WTC11 (cell line): ENCODE data around the gene HYOU1. TPM values are rescaled to one million over a fixed set of nuclear protein-coding genes. Genes with fewer than 3 reads are reported as not detected.
A peak's percentile ranks its signal among the peaks of the same experiment; 100 is the strongest.

Experiments used
- E2F5 ChIP-seq: sonication (generic); formaldehyde crosslinking; IDR thresholded peaks from 2 replicates; pipeline ENCODE4 v1.8.1; 2022; ENCODE audit warnings: mild to moderate bottlenecking, moderate library complexity, missing genetic modification reagents
- EMX1 ChIP-seq: fragments of 250-450 bp; sonication (Bioruptor Pico); IDR thresholded peaks from 2 replicates; pipeline ENCODE4 v1.8.0; 2021; ENCODE audit warnings: mild to moderate bottlenecking
- ETV6 ChIP-seq: sonication (generic); formaldehyde crosslinking; IDR thresholded peaks from 2 replicates; pipeline ENCODE4 v1.8.1; 2022; ENCODE audit warnings: mild to moderate bottlenecking, missing genetic modification reagents
- FOXK1 ChIP-seq: sonication (generic); formaldehyde crosslinking; IDR thresholded peaks from 2 replicates; pipeline ENCODE4 v1.8.0; 2022; ENCODE audit warnings: mild to moderate bottlenecking, moderate library complexity, missing genetic modification reagents
- FOXP4 ChIP-seq: sonication (generic); formaldehyde crosslinking; IDR thresholded peaks from 2 replicates; pipeline ENCODE4 v1.8.0; 2022; ENCODE audit warnings: mild to moderate bottlenecking, missing genetic modification reagents
- GRHL2 ChIP-seq: fragments of 250-450 bp; sonication (Bioruptor Pico); IDR thresholded peaks from 2 replicates; pipeline ENCODE4 v1.8.0; 2022; ENCODE audit warnings: mild to moderate bottlenecking, moderate library complexity; ENCODE audit not compliant: insufficient replicate concordance, severe bottlenecking
- MYBL2 ChIP-seq: sonication (generic); formaldehyde crosslinking; IDR thresholded peaks from 2 replicates; pipeline ENCODE4 v1.8.1; 2023; ENCODE audit warnings: mild to moderate bottlenecking, moderate library complexity, missing genetic modification reagents
- NFATC4 ChIP-seq: fragments of 250-450 bp; sonication (Bioruptor Pico); IDR thresholded peaks from 2 replicates; pipeline ENCODE4 v1.9.0; 2021; ENCODE audit warnings: mild to moderate bottlenecking
- NFE2L1 ChIP-seq: sonication (generic); formaldehyde crosslinking; IDR thresholded peaks from 2 replicates; pipeline ENCODE4 v1.8.1; 2023; ENCODE audit warnings: missing genetic modification reagents
- NFYB ChIP-seq: sonication (generic); formaldehyde crosslinking; conservative IDR thresholded peaks from 2 replicates; pipeline ENCODE4 v1.8.0; 2022; ENCODE audit warnings: low read depth, missing genetic modification reagents
- RELA ChIP-seq: sonication (generic); formaldehyde crosslinking; IDR thresholded peaks from 2 replicates; pipeline ENCODE4 v1.8.1; 2022; ENCODE audit warnings: missing genetic modification reagents, mild to moderate bottlenecking, borderline replicate concordance
- SMAD4 ChIP-seq: sonication (generic); formaldehyde crosslinking; IDR thresholded peaks from 2 replicates; pipeline ENCODE4 v1.8.0; 2022; ENCODE audit warnings: mild to moderate bottlenecking, missing genetic modification reagents
- TEAD1 ChIP-seq: sonication (generic); formaldehyde crosslinking; IDR thresholded peaks from 2 replicates; pipeline ENCODE4 v1.8.0; 2022; ENCODE audit warnings: mild to moderate bottlenecking, missing genetic modification reagents
- ZNF232 ChIP-seq: sonication (generic); formaldehyde crosslinking; IDR thresholded peaks from 2 replicates; pipeline ENCODE4 v1.8.0; 2022; ENCODE audit warnings: mild to moderate bottlenecking, missing genetic modification reagents
- ZNF416 ChIP-seq: fragments of 250-450 bp; sonication (Bioruptor Pico); IDR thresholded peaks from 2 replicates; pipeline ENCODE4 v1.9.0; 2021; ENCODE audit warnings: mild to moderate bottlenecking, inconsistent platforms
- ZNF512 ChIP-seq: sonication (generic); formaldehyde crosslinking; IDR thresholded peaks from 2 replicates; pipeline ENCODE4 v1.8.1; 2022; ENCODE audit warnings: missing genetic modification reagents, borderline replicate concordance
- ZNF532 ChIP-seq: fragments of 250-450 bp; sonication (Bioruptor Pico); IDR thresholded peaks from 2 replicates; pipeline ENCODE4 v1.9.0; 2021; ENCODE audit warnings: mild to moderate bottlenecking, borderline replicate concordance
- total RNA-seq: library from RNA; stranded (reverse); gene quantifications from 3 replicates; pipeline ENCODE4 v1.2.3, GENCODE V29; 2021
- TF ChIP-seq, protein P1 (sequence below): sonication (generic); formaldehyde crosslinking; IDR thresholded peaks from 2 replicates; pipeline ENCODE4 v1.8.1; 2023; ENCODE audit warnings: mild to moderate bottlenecking, missing genetic modification reagents
- TF ChIP-seq, protein P2 (sequence below): sonication (generic); formaldehyde crosslinking; IDR thresholded peaks from 2 replicates; pipeline ENCODE4 v1.8.0; 2022; ENCODE audit warnings: mild to moderate bottlenecking, missing genetic modification reagents
- TF ChIP-seq, protein P3 (sequence below): fragments of 250-450 bp; sonication (Bioruptor Pico); IDR thresholded peaks from 2 replicates; pipeline ENCODE4 v1.8.0; 2021; ENCODE audit warnings: mild to moderate bottlenecking

The HYOU1 gene
- total RNA-seq, 1 experiment from 2014 or later, result 276 TPM

GRCh38 chr11:119084663-119085436, 27.8 kb upstream of the HYOU1 start, which contains the start of gene HMBS (continued):
- peak; percentile 44; the same call in 1 of the 2 replicates for TF ChIP-seq FOXP4 (CRISPR knock-in tag)
- no peak for TF ChIP-seq ZNF512
- TF ChIP-seq, protein P1, sequence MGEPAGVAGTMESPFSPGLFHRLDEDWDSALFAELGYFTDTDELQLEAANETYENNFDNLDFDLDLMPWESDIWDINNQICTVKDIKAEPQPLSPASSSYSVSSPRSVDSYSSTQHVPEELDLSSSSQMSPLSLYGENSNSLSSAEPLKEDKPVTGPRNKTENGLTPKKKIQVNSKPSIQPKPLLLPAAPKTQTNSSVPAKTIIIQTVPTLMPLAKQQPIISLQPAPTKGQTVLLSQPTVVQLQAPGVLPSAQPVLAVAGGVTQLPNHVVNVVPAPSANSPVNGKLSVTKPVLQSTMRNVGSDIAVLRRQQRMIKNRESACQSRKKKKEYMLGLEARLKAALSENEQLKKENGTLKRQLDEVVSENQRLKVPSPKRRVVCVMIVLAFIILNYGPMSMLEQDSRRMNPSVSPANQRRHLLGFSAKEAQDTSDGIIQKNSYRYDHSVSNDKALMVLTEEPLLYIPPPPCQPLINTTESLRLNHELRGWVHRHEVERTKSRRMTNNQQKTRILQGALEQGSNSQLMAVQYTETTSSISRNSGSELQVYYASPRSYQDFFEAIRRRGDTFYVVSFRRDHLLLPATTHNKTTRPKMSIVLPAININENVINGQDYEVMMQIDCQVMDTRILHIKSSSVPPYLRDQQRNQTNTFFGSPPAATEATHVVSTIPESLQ (CRISPR knock-in tag), result no peak
- peak; percentile 55; the same call in 1 of the 2 replicates for TF ChIP-seq NFYB (CRISPR knock-in tag)
- TF ChIP-seq ZNF532 (CRISPR knock-in tag), result no peak
- peak; percentile 63; the same call in 1 of the 2 replicates for TF ChIP-seq E2F5
- TF ChIP-seq NFE2L1 (CRISPR knock-in tag), result peak; percentile 48; the same call in 1 of the 2 replicates
- TF ChIP-seq MYBL2 (CRISPR knock-in tag), result peak; percentile 35; the same call in 1 of the 2 replicates
- no peak for TF ChIP-seq SMAD4 (CRISPR knock-in tag)
- no peak for TF ChIP-seq ZNF232 (CRISPR knock-in tag)
- TF ChIP-seq, protein P2, sequence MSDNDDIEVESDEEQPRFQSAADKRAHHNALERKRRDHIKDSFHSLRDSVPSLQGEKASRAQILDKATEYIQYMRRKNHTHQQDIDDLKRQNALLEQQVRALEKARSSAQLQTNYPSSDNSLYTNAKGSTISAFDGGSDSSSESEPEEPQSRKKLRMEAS, result peak; percentile 88
- no peak for TF ChIP-seq RELA (CRISPR knock-in tag)
- TF ChIP-seq FOXK1 (CRISPR knock-in tag), result peak; percentile 58
- TF ChIP-seq ETV6 (CRISPR knock-in tag), result peak; percentile 83
- TF ChIP-seq TEAD1, result no peak; the same call in 1 of the 2 replicates
- no peak for TF ChIP-seq GRHL2 (CRISPR knock-in tag)
- TF ChIP-seq NFATC4, result no peak
- 0 out of 2 replicates have a peak, but pooled peaks have one; percentile 23 for TF ChIP-seq ZNF416 (CRISPR knock-in tag)
- TF ChIP-seq, protein P3, sequence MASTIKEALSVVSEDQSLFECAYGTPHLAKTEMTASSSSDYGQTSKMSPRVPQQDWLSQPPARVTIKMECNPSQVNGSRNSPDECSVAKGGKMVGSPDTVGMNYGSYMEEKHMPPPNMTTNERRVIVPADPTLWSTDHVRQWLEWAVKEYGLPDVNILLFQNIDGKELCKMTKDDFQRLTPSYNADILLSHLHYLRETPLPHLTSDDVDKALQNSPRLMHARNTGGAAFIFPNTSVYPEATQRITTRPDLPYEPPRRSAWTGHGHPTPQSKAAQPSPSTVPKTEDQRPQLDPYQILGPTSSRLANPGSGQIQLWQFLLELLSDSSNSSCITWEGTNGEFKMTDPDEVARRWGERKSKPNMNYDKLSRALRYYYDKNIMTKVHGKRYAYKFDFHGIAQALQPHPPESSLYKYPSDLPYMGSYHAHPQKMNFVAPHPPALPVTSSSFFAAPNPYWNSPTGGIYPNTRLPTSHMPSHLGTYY (CRISPR knock-in tag), result peak; percentile 66; the same call in 1 of the 2 replicates
- 0 out of 2 replicates have a peak, but pooled peaks have one; percentile 27 for TF ChIP-seq EMX1 (CRISPR knock-in tag)
